ENCODE results near the gene HSPB8. TPM values are rescaled to one million over a fixed set of nuclear protein-coding genes. Genes with fewer than 3 reads are reported as not detected.

The HSPB8 gene
- total RNA-seq, 2 experiments from 2014 or later = not detected

DNA sequence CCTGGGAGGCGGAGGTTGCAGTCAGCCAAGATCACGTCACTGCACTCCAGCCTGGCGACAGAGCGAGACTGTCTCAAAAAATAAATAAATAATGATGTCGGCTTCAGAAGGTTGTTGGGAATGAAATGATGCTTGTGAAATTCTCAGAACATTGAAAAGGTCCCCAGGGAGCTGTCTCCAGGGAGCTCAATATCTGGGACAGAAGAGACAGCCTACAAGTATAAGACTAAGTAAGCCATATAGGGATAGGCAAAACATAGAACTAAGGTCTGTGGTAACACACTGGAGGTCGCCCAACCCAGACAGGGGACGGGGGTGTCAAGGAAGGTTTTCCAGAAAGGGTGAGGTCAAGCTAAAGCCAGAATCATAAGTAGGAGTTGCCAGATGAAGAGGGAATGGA, 29.5 kb upstream of the HSPB8 start:
- Histone ChIP-seq H3K4me1 (ENCODE audit: insufficient read depth, low read length, poor library complexity, severe bottlenecking) (no peaks in the 10 kb centered on the region), H3K9me3 (ENCODE audit: low read length) (no peaks in the 10 kb centered on the region), H3K4me3 (ENCODE audit: low read depth, low read length, poor library complexity, severe bottlenecking) (no peak overlapping the region), H3K27ac (ENCODE audit: low read depth, low read length, poor library complexity, severe bottlenecking) (no peak overlapping the region), H3K36me3 (ENCODE audit: insufficient read depth, low read length) (no peaks in the 10 kb centered on the region), H3K4me2 (ENCODE audit: low read length) (no peak overlapping the region), H3K9me2 (ENCODE audit: insufficient read depth, low read length) (no peaks in the 10 kb centered on the region), H3K79me2 (ENCODE audit: insufficient read depth, low read depth, low read length) (no peaks in the 10 kb centered on the region), H4K20me1 (ENCODE audit: insufficient read depth, low read length) (no peaks in the 10 kb centered on the region), H2AFZ (ENCODE audit: low read length) (no peak overlapping the region)
- ChIA-PET CTCF (ENCODE audit: unreplicated experiment) (interaction anchor here (0.5 kb wide), 1 partner anchor 12 kb away, joined by 3 read pairs; no protein-coding TSS in a partner anchor), POLR2A (no interaction called here)
- no TSS peak for BruUV-seq (replicated peaks)
- intact Hi-C loops (cut with micrococcal nuclease; ENCODE audit: unreplicated experiment) = no loop called here
- DNase-seq (ENCODE audit: low spot score) = no peak
- TF ChIP-seq EZH2phosphoT487 (IDR thresholded peaks at IDR 0.05; ENCODE audit: borderline replicate concordance, low read depth, low read length) = no peak
- TF ChIP-seq, protein P1, sequence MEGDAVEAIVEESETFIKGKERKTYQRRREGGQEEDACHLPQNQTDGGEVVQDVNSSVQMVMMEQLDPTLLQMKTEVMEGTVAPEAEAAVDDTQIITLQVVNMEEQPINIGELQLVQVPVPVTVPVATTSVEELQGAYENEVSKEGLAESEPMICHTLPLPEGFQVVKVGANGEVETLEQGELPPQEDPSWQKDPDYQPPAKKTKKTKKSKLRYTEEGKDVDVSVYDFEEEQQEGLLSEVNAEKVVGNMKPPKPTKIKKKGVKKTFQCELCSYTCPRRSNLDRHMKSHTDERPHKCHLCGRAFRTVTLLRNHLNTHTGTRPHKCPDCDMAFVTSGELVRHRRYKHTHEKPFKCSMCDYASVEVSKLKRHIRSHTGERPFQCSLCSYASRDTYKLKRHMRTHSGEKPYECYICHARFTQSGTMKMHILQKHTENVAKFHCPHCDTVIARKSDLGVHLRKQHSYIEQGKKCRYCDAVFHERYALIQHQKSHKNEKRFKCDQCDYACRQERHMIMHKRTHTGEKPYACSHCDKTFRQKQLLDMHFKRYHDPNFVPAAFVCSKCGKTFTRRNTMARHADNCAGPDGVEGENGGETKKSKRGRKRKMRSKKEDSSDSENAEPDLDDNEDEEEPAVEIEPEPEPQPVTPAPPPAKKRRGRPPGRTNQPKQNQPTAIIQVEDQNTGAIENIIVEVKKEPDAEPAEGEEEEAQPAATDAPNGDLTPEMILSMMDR (conservative IDR thresholded peaks at IDR 0.05; ENCODE audit: low read length) = no peak

DNA sequence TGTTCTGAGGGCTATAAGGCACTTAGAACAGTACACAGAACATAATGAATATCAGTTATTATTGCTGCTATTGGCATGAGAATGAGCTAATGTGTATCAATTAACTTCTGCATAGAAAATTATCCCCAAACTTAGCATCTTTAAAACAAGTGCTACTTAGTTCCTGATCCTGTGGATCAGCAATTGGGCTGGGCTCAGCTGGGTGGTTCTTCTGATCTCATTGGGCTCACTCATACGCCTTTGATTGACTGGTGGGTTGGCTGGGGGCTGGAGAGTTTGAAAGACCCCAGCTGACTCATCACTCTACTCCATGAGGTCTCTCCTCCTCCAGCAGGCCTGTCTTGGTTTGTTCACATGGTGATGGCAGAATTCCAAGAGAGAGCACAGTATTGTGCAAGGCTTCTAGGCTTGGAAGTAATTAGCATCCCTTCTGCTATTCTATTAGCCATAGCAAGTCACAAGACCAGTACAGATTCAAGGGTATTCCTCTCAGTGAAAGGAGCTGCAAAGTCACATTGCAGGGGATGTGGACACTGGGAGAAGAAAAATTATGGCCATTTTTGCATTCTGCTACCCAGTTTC, 27.2 kb upstream of the HSPB8 start:
- no peaks in the 10 kb centered on the region for H3K4me1 ChIP-seq (ENCODE audit: insufficient read depth, low read length, poor library complexity, severe bottlenecking)
- intact Hi-C loops (cut with micrococcal nuclease; ENCODE audit: unreplicated experiment) = no loop called here
- ChIA-PET CTCF (ENCODE audit: unreplicated experiment) (no interaction called here), POLR2A (interaction anchor here (0.7 to 1.0 kb wide), 2 partner anchors 11 to 13 kb away, joined by 3 read pairs; no protein-coding TSS in a partner anchor)
- no peak overlapping the region for H3K4me3 ChIP-seq (ENCODE audit: low read depth, low read length, poor library complexity, severe bottlenecking)
- no peaks in the 10 kb centered on the region for H4K20me1 ChIP-seq (ENCODE audit: insufficient read depth, low read length)
- no peaks in the 10 kb centered on the region for H3K9me2 ChIP-seq (ENCODE audit: insufficient read depth, low read length)
- H3K9me3 ChIP-seq (ENCODE audit: low read length) = no peaks in the 10 kb centered on the region
- H3K27ac ChIP-seq (ENCODE audit: low read depth, low read length, poor library complexity, severe bottlenecking) = no peak overlapping the region
- no peaks in the 10 kb centered on the region for H3K79me2 ChIP-seq (ENCODE audit: insufficient read depth, low read depth, low read length)
- no peaks in the 10 kb centered on the region for H3K36me3 ChIP-seq (ENCODE audit: insufficient read depth, low read length)
- H2AFZ ChIP-seq (ENCODE audit: low read length) = no peak overlapping the region
- no peak overlapping the region for H3K4me2 ChIP-seq (ENCODE audit: low read length)
- no TSS peak for BruUV-seq (replicated peaks)
- no peak for TF ChIP-seq EZH2phosphoT487 (IDR thresholded peaks at IDR 0.05; ENCODE audit: borderline replicate concordance, low read depth, low read length)
- TF ChIP-seq, protein P1 (conservative IDR thresholded peaks at IDR 0.05; ENCODE audit: low read length) = no peak
- DNase-seq (ENCODE audit: low spot score) = no peak
